HepG2 (cell line): ENCODE data around the gene RBM6. TPM values are rescaled to one million over a fixed set of nuclear protein-coding genes. Genes with fewer than 3 reads are reported as not detected.

ENCODE experiments used
- ATAC-seq: fragments of 200-7000 bp; cut with Tn5 transposase; 3 replicates; pipeline ENCODE4 v1.9.1; 2020; ENCODE audit warnings: mild to moderate bottlenecking, moderate library complexity
- BruUV-seq: library from RNA; stranded (reverse); fragments of 400-500 nt; replicated peaks from 2 replicates; lab custom pipeline; 2021; lab: Mats Ljungman, UMichigan
- CTCF ChIA-PET: fragments of 300-600 bp; formaldehyde crosslinking; extraction: SDS; loops from one replicate; lab custom pipeline; 2021; ENCODE audit warnings: low total read pairs, inconsistent platforms, low intra/inter-chr PET ratio; lab: Yijun Ruan, JAX
- POLR2A ChIA-PET: fragments of 350-600 bp; sonication (Branson Sonifier 250); formaldehyde crosslinking; loops from one replicate; lab custom pipeline; 2020; ENCODE audit warnings: antibody characterized with exemption, inconsistent platforms; lab: Yijun Ruan, JAX
- DNase-seq: peaks from one replicate; pipeline ENCODE4 v3.0.0-alpha.2; 2015; ENCODE audit warnings: low spot score
- FAIRE-seq: peaks from 3 replicates; lab custom pipeline; 2011; peaks lifted over from hg19 to GRCh38; lab: Jason Lieb, UNC
- H2AFZ ChIP-seq: one replicate; pipeline ENCODE4 v1.6.1; 2011; ENCODE audit warnings: low read length, inconsistent platforms
- H3K27ac ChIP-seq: fragments of 300-600 bp; 3 replicates; pipeline ENCODE4 v1.8.0; 2011; ENCODE audit warnings: mixed run types, mild to moderate bottlenecking, mixed read lengths, low read length, inconsistent platforms; ENCODE audit not compliant: insufficient read depth; ENCODE audit errors: extremely low read length
- H3K27me3 ChIP-seq, 2 experiments: fragments of 200-600 bp in 1 of 2; 2 replicates in 1 of 2; 3 replicates in 1 of 2; pipeline versions ENCODE4 v1.6.0 to v1.8.0; 2011; ENCODE audit warnings: low read length in 2 of 2, mild to moderate bottlenecking in 2 of 2, moderate library complexity in 2 of 2, inconsistent platforms in 1 of 2; ENCODE audit not compliant: insufficient read depth in 2 of 2, control insufficient read depth in 1 of 2
- H3K36me3 ChIP-seq, 2 experiments: fragments of 200-600 bp in 1 of 2; replicated peaks in 1 of 2; 2 replicates in 1 of 2; 3 replicates in 1 of 2; pipeline versions ENCODE4 v1.5.1 to v1.8.0; 2011; ENCODE audit warnings: low read length in 2 of 2, inconsistent platforms in 1 of 2; ENCODE audit not compliant: insufficient read depth in 2 of 2, control insufficient read depth in 1 of 2
- H3K4me1 ChIP-seq: 2 replicates; pipeline ENCODE4 v1.5.1; 2012; ENCODE audit warnings: low read length, inconsistent platforms; ENCODE audit not compliant: insufficient read depth
- H3K4me2 ChIP-seq: 2 replicates; pipeline ENCODE4 v1.6.0; 2011; ENCODE audit warnings: low read depth, low read length, inconsistent platforms
- H3K4me3 ChIP-seq, 3 experiments: fragments of 200-600 bp in 1 of 3; sonication (generic), shearing (Covaris generic) in 1 of 3; replicated peaks in 1 of 3; 2 replicates each; pipeline ENCODE4 v1.5.1; 2011 to 2016; ENCODE audit warnings: low read length in 3 of 3, inconsistent platforms in 2 of 3, low read depth in 2 of 3, mild to moderate bottlenecking in 2 of 3, control low read depth in 1 of 3, mixed read lengths in 1 of 3; ENCODE audit not compliant: insufficient read depth in 1 of 3
- H3K79me2 ChIP-seq: one replicate; pipeline ENCODE4 v1.6.1; 2011; ENCODE audit warnings: low read length, inconsistent platforms; ENCODE audit not compliant: insufficient read depth
- H3K9ac ChIP-seq: 2 replicates; pipeline ENCODE4 v1.6.0; 2011; ENCODE audit warnings: mild to moderate bottlenecking, low read depth, low read length, inconsistent platforms; ENCODE audit not compliant: insufficient read depth
- H3K9me3 ChIP-seq: 2 replicates; pipeline ENCODE4 v1.5.1; 2012; ENCODE audit warnings: mild to moderate bottlenecking, low read length
- H4K20me1 ChIP-seq: 2 replicates; pipeline ENCODE4 v1.6.0; 2011; ENCODE audit warnings: inconsistent platforms, mild to moderate bottlenecking, low read length, moderate library complexity; ENCODE audit not compliant: insufficient read depth
- BHLHE40 ChIP-seq: IDR thresholded peaks from 2 replicates; pipeline ENCODE4 v1.6.1; 2011; ENCODE audit warnings: low read length, improper control_type of control experiment
- SATB2 ChIP-seq: sonication (generic); formaldehyde crosslinking; IDR thresholded peaks from 2 replicates; pipeline ENCODE4 v1.5.0; 2020; ENCODE audit warnings: missing genetic modification reagents
- SIN3A ChIP-seq: IDR thresholded peaks from 2 replicates; pipeline ENCODE4 v1.6.1; 2011; ENCODE audit warnings: low read depth, mild to moderate bottlenecking, control low read depth, low read length, borderline replicate concordance
- SMC3 ChIP-seq: IDR thresholded peaks from 2 replicates; pipeline ENCODE4 v1.6.1; 2011; ENCODE audit warnings: low read length, improper control_type of control experiment
- SOX13 ChIP-seq, 3 experiments: fragments of 450-650 bp in 1 of 3; sonication (generic) in 1 of 3; formaldehyde crosslinking in 1 of 3; IDR thresholded peaks in 2 of 3; conservative IDR thresholded peaks in 1 of 3; 2 replicates each; pipeline versions ENCODE4 v1.5.0 to v1.6.1; 2016 to 2020; ENCODE audit warnings: antibody characterized with exemption in 1 of 3, mild to moderate bottlenecking in 1 of 3, missing compliant biosample characterization in 1 of 3, missing genetic modification reagents in 1 of 3, moderate library complexity in 1 of 3
- SOX6 ChIP-seq, 2 experiments: fragments of 450-650 bp in 1 of 2; sonication (generic) in 1 of 2; formaldehyde crosslinking in 1 of 2; IDR thresholded peaks; 2 replicates each; pipeline versions ENCODE4 v1.4.0 to v1.6.1; 2017 to 2020; ENCODE audit warnings: antibody characterized with exemption in 1 of 2, mild to moderate bottlenecking in 1 of 2, missing genetic modification reagents in 1 of 2
- STAG1 ChIP-seq: sonication (generic); formaldehyde crosslinking; IDR thresholded peaks from 2 replicates; pipeline ENCODE4 v1.4.0; 2020; ENCODE audit warnings: missing genetic modification reagents
- TBP ChIP-seq: sonication (generic); formaldehyde crosslinking; IDR thresholded peaks from 2 replicates; pipeline ENCODE4 v1.5.0; 2020; ENCODE audit warnings: missing genetic modification reagents
- ZNF235 ChIP-seq: sonication (generic); formaldehyde crosslinking; IDR thresholded peaks from 2 replicates; pipeline ENCODE4 v1.8.1; 2023; ENCODE audit warnings: mild to moderate bottlenecking, missing genetic modification reagents, borderline replicate concordance
- ZNF557 ChIP-seq: sonication (generic); formaldehyde crosslinking; IDR thresholded peaks from 2 replicates; pipeline ENCODE4 v1.4.0; 2020; ENCODE audit warnings: missing genetic modification reagents
- ZNF674 ChIP-seq: sonication (generic); formaldehyde crosslinking; IDR thresholded peaks from 2 replicates; pipeline ENCODE4 v1.5.0; 2020; ENCODE audit warnings: low read depth, mild to moderate bottlenecking, missing genetic modification reagents
- ZNF891 ChIP-seq: sonication (generic); formaldehyde crosslinking; IDR thresholded peaks from 2 replicates; pipeline ENCODE4 v1.5.0; 2020; ENCODE audit warnings: mild to moderate bottlenecking, missing genetic modification reagents
- WGBS: methylation state at CpG from one replicate; pipeline ENCODE4 v1.1.6; 2017; ENCODE audit warnings: low lambda C conversion rate; 5-methylcytosine and 5-hydroxymethylcytosine counted together
- in situ Hi-C: cut with HindIII; loops from 2 replicates; pipeline ENCODE4 v1.10.0; 2017; ENCODE audit warnings: low pct_unique_long_range_greater_than_20kb; ENCODE audit not compliant: extremely low pct_ligation_motif_present
- intact Hi-C: fragments of 100-400 bp; cut with micrococcal nuclease; formaldehyde crosslinking; loops from one replicate; pipeline ENCODE4 v1.10.0; 2022; ENCODE audit not compliant: unreplicated experiment
- polyA plus RNA-seq, 8 experiments: library from polyadenylated mRNA; depleted of rRNA in 3 of 8; stranded (reverse) in 7 of 8; unstranded in 1 of 8; fragments of >200 nt; fragmentation: Illumina TruSeq in 4 of 8; extraction: Trizol in 4 of 8; gene quantifications; 2 replicates each; pipeline versions ENCODE4 v1.2.1 to v1.2.3, GENCODE V29; 2011 to 2016; ENCODE audit warnings: low read depth in 4 of 8, missing spikeins in 1 of 8, mixed read lengths in 1 of 8; ENCODE audit not compliant: insufficient read depth in 1 of 8
- total RNA-seq, 5 experiments: library from RNA; depleted of rRNA; stranded (reverse); fragments of >200 nt; fragmentation: Illumina TruSeq; extraction: Trizol; gene quantifications; 2 replicates each; pipeline ENCODE4 v1.2.3, GENCODE V29; 2016; ENCODE audit warnings: low read depth in 1 of 5
- TF ChIP-seq, protein P1 (sequence below): sonication (generic); formaldehyde crosslinking; IDR thresholded peaks from 2 replicates; pipeline ENCODE4 v1.5.0; 2020; ENCODE audit warnings: mild to moderate bottlenecking, missing genetic modification reagents, moderate library complexity

Gene RBM6
- total and polyA plus RNA-seq, 2 of the 13 experiments (the other 11 are each of a cell fraction or from before 2014, with no cell fraction given) = 72.7 to 86.1 TPM

DNA sequence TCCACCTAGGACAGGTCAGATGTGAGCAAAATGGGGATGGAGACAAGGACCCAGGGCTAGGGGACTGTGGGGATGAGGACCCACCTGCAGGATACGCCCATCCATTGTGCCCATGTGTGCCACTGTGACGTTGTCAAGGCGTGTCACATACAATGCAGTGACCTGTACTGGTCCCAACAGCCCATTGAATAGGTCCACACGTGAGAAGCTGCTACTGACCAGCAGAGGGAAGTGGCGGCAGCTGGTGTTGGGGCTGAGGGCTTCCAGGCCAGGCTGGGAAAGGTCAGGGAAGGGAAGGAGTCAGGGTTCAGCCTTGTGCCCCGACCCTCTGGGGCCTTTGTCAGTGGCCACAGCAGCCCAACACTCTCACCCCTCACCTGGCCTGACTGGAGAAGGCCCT, 41.0 kb upstream of the RBM6 start:
- FAIRE-seq = no peak
- H3K4me1 ChIP-seq = peaks cover 31% of the 10 kb centered on the region
- CTCF ChIA-PET = no interaction called here

DNA sequence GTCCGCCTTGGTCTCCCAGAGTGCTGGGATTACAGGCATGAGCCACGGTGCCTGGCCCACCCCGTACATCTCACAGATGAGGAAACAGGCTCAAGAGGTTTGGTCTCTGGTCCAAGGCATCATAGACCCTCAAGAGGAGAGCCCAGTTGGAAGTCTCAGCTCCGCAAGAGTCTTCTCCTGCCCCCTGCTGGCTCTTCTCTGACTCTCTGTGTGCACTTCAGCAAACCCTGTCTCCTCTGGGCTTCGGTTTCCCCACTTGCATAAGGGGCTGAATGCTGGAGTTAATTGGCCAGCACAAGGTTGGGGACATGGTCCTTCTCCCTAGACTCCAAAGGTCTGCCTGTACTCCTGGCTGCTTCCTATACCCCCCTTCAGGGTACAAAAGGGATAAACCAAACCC, 40.1 kb upstream of the RBM6 start:
- H3K79me2 ChIP-seq = no peaks in the 10 kb centered on the region
- peak overlapping the region; percentile 32 for H2AFZ ChIP-seq
- no TSS peak for BruUV-seq
- CTCF ChIA-PET = interaction anchor here (0.7 kb wide), 1 partner anchor 98 kb away, joined by 3 read pairs; no protein-coding TSS in a partner anchor
- no peaks in the 10 kb centered on the region for H3K36me3 ChIP-seq
- H4K20me1 ChIP-seq = no peaks in the 10 kb centered on the region
- H3K4me3 ChIP-seq = no peak overlapping the region
- WGBS = 0% methylated on average over 1 of the region's 5 CpGs
- peak; percentile 3; the same call in 1 of the 3 replicates for ATAC-seq
- peak; percentile 8 for FAIRE-seq
- H3K27ac ChIP-seq = no peak overlapping the region
- H3K4me2 ChIP-seq = 0 out of 2 replicates have a peak overlapping the region, but pooled peaks have one; percentile 39
- H3K27me3 ChIP-seq = peaks cover 1 to 3% of the 10 kb centered on the region in 2 experiments; a peak in 1 of 5 replicates
- DNase-seq = no peak
- no peaks in the 10 kb centered on the region for H3K9me3 ChIP-seq
- intact Hi-C loops = loop anchor here (2.0 kb wide), 1 partner anchor 27 kb away; no protein-coding TSS in a partner anchor
- H3K4me1 ChIP-seq = peaks cover 36% of the 10 kb centered on the region
- POLR2A ChIA-PET = no interaction called here
- in situ Hi-C loops = loop anchor here (10.0 kb wide), 1 partner anchor 95 kb away; the partner anchor contains the start of gene INKA1
- no peak overlapping the region for H3K9ac ChIP-seq
- peak; percentile 41; the same call in 1 of the 2 replicates for TF ChIP-seq SMC3
- TF ChIP-seq, protein P1, sequence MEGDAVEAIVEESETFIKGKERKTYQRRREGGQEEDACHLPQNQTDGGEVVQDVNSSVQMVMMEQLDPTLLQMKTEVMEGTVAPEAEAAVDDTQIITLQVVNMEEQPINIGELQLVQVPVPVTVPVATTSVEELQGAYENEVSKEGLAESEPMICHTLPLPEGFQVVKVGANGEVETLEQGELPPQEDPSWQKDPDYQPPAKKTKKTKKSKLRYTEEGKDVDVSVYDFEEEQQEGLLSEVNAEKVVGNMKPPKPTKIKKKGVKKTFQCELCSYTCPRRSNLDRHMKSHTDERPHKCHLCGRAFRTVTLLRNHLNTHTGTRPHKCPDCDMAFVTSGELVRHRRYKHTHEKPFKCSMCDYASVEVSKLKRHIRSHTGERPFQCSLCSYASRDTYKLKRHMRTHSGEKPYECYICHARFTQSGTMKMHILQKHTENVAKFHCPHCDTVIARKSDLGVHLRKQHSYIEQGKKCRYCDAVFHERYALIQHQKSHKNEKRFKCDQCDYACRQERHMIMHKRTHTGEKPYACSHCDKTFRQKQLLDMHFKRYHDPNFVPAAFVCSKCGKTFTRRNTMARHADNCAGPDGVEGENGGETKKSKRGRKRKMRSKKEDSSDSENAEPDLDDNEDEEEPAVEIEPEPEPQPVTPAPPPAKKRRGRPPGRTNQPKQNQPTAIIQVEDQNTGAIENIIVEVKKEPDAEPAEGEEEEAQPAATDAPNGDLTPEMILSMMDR (CRISPR knock-in tag) = peak; percentile 74
- peak; percentile 63 for TF ChIP-seq STAG1
- TF ChIP-seq ZNF674 (CRISPR knock-in tag) = no peak
- TF ChIP-seq SOX6 (IDR thresholded peaks at IDR 0.05) = no peak
- TF ChIP-seq SOX6 (CRISPR knock-in tag; IDR thresholded peaks at IDR 0.05) = no peak
- no peak for TF ChIP-seq SIN3A
- TF ChIP-seq ZNF235 (CRISPR knock-in tag) = no peak
- no peak for TF ChIP-seq ZNF557 (CRISPR knock-in tag)
- TF ChIP-seq SOX13 (IDR thresholded peaks at IDR 0.05) = no peak
- no peak for TF ChIP-seq SOX13 (CRISPR knock-in tag; conservative IDR thresholded peaks at IDR 0.05 in 1 of 2, IDR thresholded peaks at IDR 0.05 in 1 of 2)
- TF ChIP-seq TBP (CRISPR knock-in tag) = no peak
- TF ChIP-seq SATB2 = no peak

More for the DNA sequence above, 41.0 kb upstream of the RBM6 start:
- peaks cover 1 to 3% of the 10 kb centered on the region in 2 experiments; a peak in 1 of 5 replicates for H3K27me3 ChIP-seq
- 0% methylated on average over 1 of the region's 6 CpGs for WGBS
- TF ChIP-seq, protein P1 (CRISPR knock-in tag) = peak; percentile 41
- 0 out of 2 replicates have a peak, but pooled peaks have one; percentile 32 for TF ChIP-seq BHLHE40
- no peak for TF ChIP-seq ZNF891
- POLR2A ChIA-PET = interaction anchor here (0.6 kb wide), 1 partner anchor 1002 kb away, joined by 5 read pairs; no protein-coding TSS in a partner anchor
- no peak overlapping the region for H2AFZ ChIP-seq
- no peak overlapping the region for H3K27ac ChIP-seq
- no peaks in the 10 kb centered on the region for H4K20me1 ChIP-seq
- H3K4me3 ChIP-seq = no peak overlapping the region
- DNase-seq (no peak), ATAC-seq (peak; percentile 45)
- no peaks in the 10 kb centered on the region for H3K36me3 ChIP-seq
- no TSS peak for BruUV-seq
- intact Hi-C loops (no loop called here), in situ Hi-C loops (no loop called here)
- no peaks in the 10 kb centered on the region for H3K79me2 ChIP-seq
- H3K4me2 ChIP-seq = no peak overlapping the region
- H3K9me3 ChIP-seq = no peaks in the 10 kb centered on the region
- H3K9ac ChIP-seq = no peak overlapping the region
